Fibroblast of lung (primary cell): ENCODE data around the gene ARFRP1. TPM values are rescaled to one million over a fixed set of nuclear protein-coding genes. Genes with fewer than 3 reads are reported as not detected.

ENCODE experiments used
- DNase-seq, 2 donors: peaks; one replicate each; pipeline versions ENCODE4 v3.0.0 to v3.0.0-alpha.2; 2010; ENCODE audit warnings: low read depth in 2 of 2
- H2AFZ ChIP-seq: 2 replicates; pipeline ENCODE4 v1.5.1; 2012; ENCODE audit warnings: low read length, control low read depth, inconsistent platforms
- H3K27ac ChIP-seq: 2 replicates; pipeline ENCODE4 v1.5.1; 2011; ENCODE audit warnings: low read length, control low read depth; ENCODE audit not compliant: insufficient read depth
- H3K27me3 ChIP-seq: 2 replicates; pipeline ENCODE4 v1.5.1; 2011; ENCODE audit warnings: mild to moderate bottlenecking, low read length; ENCODE audit not compliant: control insufficient read depth, insufficient read depth
- H3K36me3 ChIP-seq: 2 replicates; pipeline ENCODE4 v1.5.1; 2011; ENCODE audit warnings: low read length; ENCODE audit not compliant: control insufficient read depth, insufficient read depth
- H3K4me1 ChIP-seq: 2 replicates; pipeline ENCODE4 v1.5.1; 2011; ENCODE audit warnings: low read length; ENCODE audit not compliant: control insufficient read depth, insufficient read depth; ENCODE audit errors: extremely low read depth
- H3K4me2 ChIP-seq: 2 replicates; pipeline ENCODE4 v1.5.1; 2011; ENCODE audit warnings: low read length, control low read depth; ENCODE audit not compliant: insufficient read depth; ENCODE audit errors: extremely low read depth
- H3K4me3 ChIP-seq, 4 experiments: fragments of 200-600 bp in 1 of 4; sonication (generic) in 1 of 4; replicated peaks in 1 of 4; 2 replicates each; pipeline ENCODE4 v1.5.1; 2011 to 2016; ENCODE audit warnings: low read length in 4 of 4, low read depth in 3 of 4, mild to moderate bottlenecking in 3 of 4, control low read depth in 2 of 4, inconsistent platforms in 1 of 4, mixed read lengths in 1 of 4; ENCODE audit not compliant: insufficient read depth in 1 of 4; ENCODE audit errors: control extremely low read depth in 1 of 4
- H3K79me2 ChIP-seq: 2 replicates; pipeline ENCODE4 v1.5.1; 2012; ENCODE audit warnings: mild to moderate bottlenecking, low read length, inconsistent platforms; ENCODE audit not compliant: control insufficient read depth, insufficient read depth
- H3K9ac ChIP-seq: 2 replicates; pipeline ENCODE4 v1.5.1; 2011; ENCODE audit warnings: mild to moderate bottlenecking, low read length, control low read depth; ENCODE audit not compliant: insufficient read depth
- H3K9me3 ChIP-seq: 2 replicates; pipeline ENCODE4 v1.5.1; 2012; ENCODE audit warnings: low read depth, low read length; ENCODE audit not compliant: control insufficient read depth, insufficient read depth
- H4K20me1 ChIP-seq: 2 replicates; pipeline ENCODE4 v1.5.1; 2011; ENCODE audit warnings: low read length; ENCODE audit not compliant: control insufficient read depth, insufficient read depth; ENCODE audit errors: extremely low read depth
- EZH2 ChIP-seq: IDR thresholded peaks from 2 replicates; pipeline ENCODE4 v1.5.1; 2012; ENCODE audit warnings: low read length, control low read depth, mild to moderate bottlenecking; ENCODE audit errors: missing control alignments
- polyA minus RNA-seq: library from RNA; depleted of rRNA, polyadenylated mRNA; stranded (reverse); fragments of >200 nt; gene quantifications from 2 replicates; pipeline ENCODE4 v1.2.3, GENCODE V29; 2011; ENCODE audit warnings: low replicate concordance
- polyA plus RNA-seq, 2 donors: library from polyadenylated mRNA; depleted of rRNA in 1 of 2; stranded (reverse) in 1 of 2; unstranded in 1 of 2; fragments of >200 nt; gene quantifications; 2 replicates each; pipeline ENCODE4 v1.2.1, GENCODE V29; 2011 to 2012; ENCODE audit warnings: missing spikeins in 1 of 2
- total RNA-seq: library from RNA; depleted of rRNA; stranded (reverse); fragments of >200 nt; gene quantifications from 2 replicates; pipeline ENCODE4 v1.2.1, GENCODE V29; 2014
- TF ChIP-seq, protein P1 (sequence below), 2 donors: IDR thresholded peaks in 1 of 2; conservative IDR thresholded peaks in 1 of 2; 1 replicate in 1 of 2; 2 replicates in 1 of 2; pipeline ENCODE4 v1.5.1; 2011 to 2012; ENCODE audit warnings: low read length in 2 of 2, control low read depth in 1 of 2, inconsistent platforms in 1 of 2, low read depth in 1 of 2, mild to moderate bottlenecking in 1 of 2

Gene ARFRP1, protein sequence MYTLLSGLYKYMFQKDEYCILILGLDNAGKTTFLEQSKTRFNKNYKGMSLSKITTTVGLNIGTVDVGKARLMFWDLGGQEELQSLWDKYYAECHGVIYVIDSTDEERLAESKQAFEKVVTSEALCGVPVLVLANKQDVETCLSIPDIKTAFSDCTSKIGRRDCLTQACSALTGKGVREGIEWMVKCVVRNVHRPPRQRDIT
- total RNA-seq (24.7 and 35.0 TPM in 2 replicates), polyA plus RNA-seq (32.2 and 34.6 TPM in 2 replicates), polyA minus RNA-seq (10.0 and 12.5 TPM in 2 replicates)
- polyA plus RNA-seq (2012), result 36.3 and 40.1 TPM in 2 replicates

DNA sequence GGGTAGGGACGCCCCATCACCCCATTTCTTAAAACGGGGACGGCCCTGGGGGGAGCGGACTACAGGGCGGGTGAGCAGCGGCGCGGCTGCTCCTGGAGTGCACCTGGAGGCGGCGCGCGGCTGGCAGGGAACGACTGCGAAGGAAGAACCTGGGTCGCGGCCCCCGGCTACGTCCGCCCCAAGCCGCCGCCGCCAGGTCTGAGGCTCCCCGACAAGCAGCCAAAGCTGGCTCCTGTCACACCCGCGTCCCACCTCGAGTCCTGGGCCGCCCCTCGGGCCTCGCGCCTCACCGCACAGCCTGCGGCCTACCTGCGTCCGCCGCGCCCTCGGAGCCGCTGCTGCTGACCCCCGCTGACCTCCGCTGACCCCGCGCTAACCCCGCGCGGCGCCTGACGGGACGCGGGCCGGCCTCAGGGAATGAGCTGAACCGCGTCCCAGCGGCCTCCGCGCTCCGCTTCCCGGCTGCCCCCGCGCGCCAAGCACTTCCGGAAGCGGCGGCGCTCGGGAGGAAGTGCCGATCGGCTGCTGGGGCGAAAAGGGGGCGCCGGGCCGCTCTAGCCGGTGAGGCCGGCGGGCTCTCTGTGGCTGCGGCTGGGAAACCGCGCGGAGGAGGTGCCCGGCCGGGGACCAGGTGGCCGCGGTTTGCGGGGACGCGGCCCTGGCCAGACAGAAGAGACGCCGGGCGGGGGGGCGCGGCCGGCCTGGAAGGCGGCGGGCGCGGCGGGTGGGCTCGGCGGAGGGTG is at the start of gene ARFRP1, which contains the start of gene ZGPAT:
ARFRP1 (minus strand) TSS at position 419 of the 743 bp plus-strand sequence. CDS start 885 bp downstream, outside the sequence.
ZGPAT (plus strand) TSS at position 482 of the 743 bp plus-strand sequence. CDS start 542 bp downstream, outside the sequence.
- Histone ChIP-seq H3K4me3 (peak within 1 kb of the TSS; percentile 64 to 89 (median 74)), H3K36me3 (peaks cover 37% of the 10 kb centered on the region), H3K27me3 (no peaks in the 10 kb centered on the region), H3K79me2 (peaks cover 61% of the 10 kb centered on the region), H3K4me2 (peak within 1 kb of the TSS; percentile 99), H3K9ac (peak within 1 kb of the TSS; percentile 91), H4K20me1 (no peaks in the 10 kb centered on the region), H2AFZ (peak within 1 kb of the TSS; percentile 9), H3K27ac (peak within 1 kb of the TSS; percentile 80), H3K4me1 (peaks cover 9% of the 10 kb centered on the region), H3K9me3 (no peaks in the 10 kb centered on the region)
- no peak for TF ChIP-seq EZH2
- TF ChIP-seq, protein P1, sequence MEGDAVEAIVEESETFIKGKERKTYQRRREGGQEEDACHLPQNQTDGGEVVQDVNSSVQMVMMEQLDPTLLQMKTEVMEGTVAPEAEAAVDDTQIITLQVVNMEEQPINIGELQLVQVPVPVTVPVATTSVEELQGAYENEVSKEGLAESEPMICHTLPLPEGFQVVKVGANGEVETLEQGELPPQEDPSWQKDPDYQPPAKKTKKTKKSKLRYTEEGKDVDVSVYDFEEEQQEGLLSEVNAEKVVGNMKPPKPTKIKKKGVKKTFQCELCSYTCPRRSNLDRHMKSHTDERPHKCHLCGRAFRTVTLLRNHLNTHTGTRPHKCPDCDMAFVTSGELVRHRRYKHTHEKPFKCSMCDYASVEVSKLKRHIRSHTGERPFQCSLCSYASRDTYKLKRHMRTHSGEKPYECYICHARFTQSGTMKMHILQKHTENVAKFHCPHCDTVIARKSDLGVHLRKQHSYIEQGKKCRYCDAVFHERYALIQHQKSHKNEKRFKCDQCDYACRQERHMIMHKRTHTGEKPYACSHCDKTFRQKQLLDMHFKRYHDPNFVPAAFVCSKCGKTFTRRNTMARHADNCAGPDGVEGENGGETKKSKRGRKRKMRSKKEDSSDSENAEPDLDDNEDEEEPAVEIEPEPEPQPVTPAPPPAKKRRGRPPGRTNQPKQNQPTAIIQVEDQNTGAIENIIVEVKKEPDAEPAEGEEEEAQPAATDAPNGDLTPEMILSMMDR (conservative IDR thresholded peaks at IDR 0.05 in 1 of 2, IDR thresholded peaks at IDR 0.05 in 1 of 2; ENCODE audit: low read depth in 1 of 2, low read length in 2 of 2), result no peak
- peak; percentile 77 to 79 for DNase-seq

DNA sequence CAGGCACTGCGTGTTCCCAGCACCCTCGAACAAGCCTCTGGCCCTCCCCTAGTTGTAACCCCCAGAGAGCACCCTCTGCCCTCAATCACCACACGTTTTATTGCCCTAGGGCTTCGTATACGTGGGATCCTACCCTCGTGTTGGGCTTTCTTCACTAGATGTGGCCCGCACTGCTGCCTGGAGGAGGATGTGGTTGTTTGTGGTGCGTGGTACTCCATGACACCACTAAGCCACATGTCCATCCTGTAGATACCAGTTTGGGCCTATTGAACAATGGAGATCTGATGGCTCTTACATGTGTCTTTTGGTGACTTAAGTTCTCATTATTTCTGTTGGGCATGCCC is 48.8 kb upstream of the ARFRP1 start:
- DNase-seq, result no peak
- Histone ChIP-seq H3K9me3 (no peaks in the 10 kb centered on the region), H2AFZ (no peak overlapping the region), H4K20me1 (no peaks in the 10 kb centered on the region), H3K9ac (no peak overlapping the region), H3K36me3 (no peaks in the 10 kb centered on the region), H3K4me1 (no peaks in the 10 kb centered on the region), H3K4me3 (no peak overlapping the region), H3K27ac (no peak overlapping the region), H3K4me2 (no peak overlapping the region), H3K27me3 (no peaks in the 10 kb centered on the region), H3K79me2 (no peaks in the 10 kb centered on the region)
- TF ChIP-seq EZH2, result no peak
- TF ChIP-seq, protein P1 (conservative IDR thresholded peaks at IDR 0.05 in 1 of 2, IDR thresholded peaks at IDR 0.05 in 1 of 2; ENCODE audit: low read depth in 1 of 2, low read length in 2 of 2), result no peak

DNA sequence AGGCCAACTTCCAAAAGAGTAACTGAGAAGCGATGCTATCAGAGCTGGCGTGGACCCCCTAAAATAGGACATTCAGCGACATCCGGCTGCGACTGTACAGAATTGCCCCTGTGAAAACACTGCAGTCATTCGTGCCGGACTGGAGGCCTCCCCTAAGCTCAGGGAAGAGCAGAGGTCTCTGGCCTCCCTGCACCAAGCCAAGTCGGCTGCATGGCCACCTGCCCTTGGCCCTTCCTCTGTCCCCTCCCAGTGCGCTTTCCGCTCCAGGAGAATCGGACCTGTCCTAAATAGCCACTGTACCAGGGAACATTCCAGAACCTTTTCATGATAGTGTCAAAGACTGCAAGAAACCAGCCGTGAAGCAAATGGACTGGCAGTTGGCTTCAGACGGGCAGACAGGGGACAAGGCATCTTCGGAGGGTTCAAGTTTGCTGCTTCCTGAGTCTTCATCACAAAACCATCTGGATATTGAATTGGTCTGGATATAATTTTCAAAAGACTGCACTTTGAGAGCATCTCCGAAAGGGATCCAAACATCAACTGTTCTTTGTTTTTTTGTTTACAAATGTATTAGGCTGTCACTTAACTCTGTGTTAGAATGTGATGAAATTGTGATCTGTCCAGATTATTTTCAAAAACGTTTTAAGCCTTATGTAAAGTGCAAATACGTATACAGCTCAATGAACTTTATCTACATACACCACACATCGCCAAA is 48.3 kb upstream of the ARFRP1 start:
- no peak overlapping the region for H3K4me3 ChIP-seq
- no peak for TF ChIP-seq EZH2
- TF ChIP-seq, protein P1 (conservative IDR thresholded peaks at IDR 0.05 in 1 of 2, IDR thresholded peaks at IDR 0.05 in 1 of 2; ENCODE audit: low read depth in 1 of 2, low read length in 2 of 2), result no peak
- DNase-seq, result no peak
- no peaks in the 10 kb centered on the region for H3K36me3 ChIP-seq
- H3K9ac ChIP-seq, result no peak overlapping the region
- H3K27me3 ChIP-seq, result no peaks in the 10 kb centered on the region
- H3K4me2 ChIP-seq, result no peak overlapping the region
- H3K27ac ChIP-seq, result no peak overlapping the region
- H2AFZ ChIP-seq, result no peak overlapping the region
- no peaks in the 10 kb centered on the region for H3K9me3 ChIP-seq
- H4K20me1 ChIP-seq, result no peaks in the 10 kb centered on the region
- H3K4me1 ChIP-seq, result no peaks in the 10 kb centered on the region
- no peaks in the 10 kb centered on the region for H3K79me2 ChIP-seq
